Adipose tissue (tissue), 3 donors: ENCODE measurements around the gene DOLPP1. TPM values are rescaled to one million over a fixed set of nuclear protein-coding genes. Genes with fewer than 3 reads are reported as not detected.
"Not testable (repeated sequence)": the region's sequence is repeated elsewhere in the genome, so short reads cannot be mapped to it uniquely, and the experiment has no call there.

Source experiments
- H3K27ac ChIP-seq: one replicate; pipeline ENCODE4 v1.5.1; 2013; ENCODE audit warnings: low read depth, low read length
- WGBS, 3 donors: extraction: QIAGEN DNeasy Blood & Tissue Kit; methylation state at CpG; one replicate each; pipeline ENCODE4 v1.1.7; 2013; 5-methylcytosine and 5-hydroxymethylcytosine counted together
- polyA plus RNA-seq, 3 donors: library from polyadenylated mRNA; stranded (reverse); fragments of 200-250 nt; gene quantifications; one replicate each; pipeline ENCODE4 v1.2.3, GENCODE V29; 2013
- donor health status: healthy with polysubstance abuse.
- donor health status: Bipolar disorder and iron deficiency.
- donor health status: healthy.

DOLPP1 gene
- 1 to 10 TPM; 3.5 to 7.8 (median 7.3) TPM for polyA plus RNA-seq

- 0 to 1% (median 1%) methylated on average over 70 of the region's 70 CpGs for WGBS, 3 donors
- H3K27ac ChIP-seq, result no peak within 1 kb of the TSS
Observed at GRCh38 chr9:129080601-129081387, at the start of gene DOLPP1. TSS of gene DOLPP1 (plus strand) at chr9:129081111. CDS start at chr9:129081132, 21 bp downstream.

GRCh38 chr9:129031514-129031913, 49.4 kb upstream of the DOLPP1 start:
- 74 to 78% (median 78%) methylated on average over 4 of the region's 4 CpGs for WGBS, 3 donors
- H3K27ac ChIP-seq, result no peak overlapping the region

GRCh38 chr9:129032541-129033159, 48.3 kb upstream of the DOLPP1 start:
- 84 to 88% (median 87%) methylated on average over 12 of the region's 12 CpGs for WGBS, 3 donors
- H3K27ac ChIP-seq, result no peak overlapping the region

GRCh38 chr9:129033216-129033615, 47.7 kb upstream of the DOLPP1 start:
- no peak overlapping the region for H3K27ac ChIP-seq
- WGBS, 3 donors, result 87 to 92% (median 88%) methylated on average over 8 of the region's 8 CpGs

GRCh38 chr9:129035838-129036237, 45.1 kb upstream of the DOLPP1 start:
- 40 to 53% (median 44%) methylated on average over 13 of the region's 13 CpGs for WGBS, 3 donors
- not testable (repeated sequence) for H3K27ac ChIP-seq

GRCh38 chr9:129036241-129036922, 44.5 kb upstream of the DOLPP1 start, which contains the start of gene MIGA2:
TSS of gene MIGA2 (plus strand) at chr9:129036626. CDS start at chr9:129040595, 3,969 bp downstream.
- no peak within 1 kb of the TSS for H3K27ac ChIP-seq
- 0 to 1% (median 0%) methylated on average over 48 to 49 of the region's 49 CpGs for WGBS, 3 donors

GRCh38 chr9:129036923-129037766, 43.8 kb upstream of the DOLPP1 start:
- no peak overlapping the region for H3K27ac ChIP-seq
- 8 to 15% (median 11%) methylated on average over 27 to 32 of the region's 32 CpGs for WGBS, 3 donors

GRCh38 chr9:129037767-129038098, 43.2 kb upstream of the DOLPP1 start:
- H3K27ac ChIP-seq, result no peak overlapping the region
- 31 to 53% (median 33%) methylated on average over 6 of the region's 6 CpGs for WGBS, 3 donors

- no peak overlapping the region for H3K27ac ChIP-seq
- 55 to 63% (median 57%) methylated on average over 7 to 8 of the region's 8 CpGs for WGBS, 3 donors
Observed at GRCh38 chr9:129038109-129038852, 42.6 kb upstream of the DOLPP1 start.

- WGBS, 3 donors, result 94 to 96% (median 95%) methylated on average over 12 of the region's 12 CpGs
- no peak overlapping the region for H3K27ac ChIP-seq
Observed at GRCh38 chr9:129040113-129040643, 40.7 kb upstream of the DOLPP1 start.

GRCh38 chr9:129042016-129042415, 38.9 kb upstream of the DOLPP1 start:
- H3K27ac ChIP-seq, result no peak overlapping the region
- WGBS, 3 donors, result 89 to 93% (median 91%) methylated on average over 16 of the region's 16 CpGs

- no peak overlapping the region for H3K27ac ChIP-seq
- WGBS, 3 donors, result 18 to 81% (median 75%) methylated on average over 8 of the region's 8 CpGs
Observed at GRCh38 chr9:129052592-129052991, 28.3 kb upstream of the DOLPP1 start.

- H3K27ac ChIP-seq, result no peak overlapping the region
- WGBS, 3 donors, result 76 to 89% (median 82%) methylated on average over 6 of the region's 6 CpGs
Observed at GRCh38 chr9:129053020-129053419, 27.9 kb upstream of the DOLPP1 start.

- 76 to 91% (median 89%) methylated on average over 5 of the region's 5 CpGs for WGBS, 3 donors
Observed at GRCh38 chr9:129054163-129054851, 26.6 kb upstream of the DOLPP1 start.

GRCh38 chr9:129058965-129059795, 21.7 kb upstream of the DOLPP1 start:
- no peak overlapping the region for H3K27ac ChIP-seq
- WGBS, 3 donors, result 83 to 88% (median 88%) methylated on average over 21 of the region's 21 CpGs

More at GRCh38 chr9:129054163-129054851, 26.6 kb upstream of the DOLPP1 start:
- H3K27ac ChIP-seq, result no peak overlapping the region
